RWPE1 (cell line): ENCODE measurements around the gene OR1J4.
"Not testable (repeated sequence)": the region's sequence is repeated elsewhere in the genome, so short reads cannot be mapped to it uniquely, and the experiment has no call there.

Source experiments
- CTCF ChIA-PET: fragments of 350-600 bp; sonication (Branson Sonifier 250); formaldehyde crosslinking; extraction: SDS; loops from one replicate; lab custom pipeline; 2021; lab: Yijun Ruan, JAX
- POLR2A ChIA-PET: fragments of 400-600 bp; formaldehyde crosslinking; extraction: SDS; loops from one replicate; lab custom pipeline; 2020; ENCODE audit warnings: antibody characterized with exemption; ENCODE audit not compliant: low non-redundant PET; lab: Yijun Ruan, JAX
- DNase-seq: peaks from one replicate; pipeline ENCODE4 v3.0.0; 2012; ENCODE audit warnings: low spot score
- H3K27ac ChIP-seq: fragments of 450-650 bp; 2 replicates; pipeline ENCODE4 v1.5.1; 2017
- CTCF ChIP-seq: fragments of 450-650 bp; conservative IDR thresholded peaks from 2 replicates; pipeline ENCODE4 v1.5.1; 2017; ENCODE audit warnings: low read depth, mild to moderate bottlenecking

Gene OR1J4

GRCh38 chr9:122527193-122527592 lies 8.3 kb downstream of the OR1J4 start, which contains the start of gene OR1N1:
TSS of gene OR1N1 (minus strand) at chr9:122527293. CDS start at chr9:122527293, 0 bp downstream.
- ChIA-PET POLR2A (no interaction called here), CTCF (interaction anchor here (0.6 kb wide), 1 partner anchor 46 kb away, joined by 3 read pairs; no protein-coding TSS in a partner anchor)
- DNase-seq = no peak
- no peak within 1 kb of the TSS for H3K27ac ChIP-seq
- no peak for TF ChIP-seq CTCF

GRCh38 chr9:122531157-122531556 lies 12.2 kb downstream of the OR1J4 start:
- DNase-seq, CTCF ChIA-PET, H3K27ac ChIP-seq, POLR2A ChIA-PET: not testable (repeated sequence)

GRCh38 chr9:122536134-122536533 lies 17.2 kb downstream of the OR1J4 start:
- H3K27ac ChIP-seq = no peak overlapping the region
- CTCF ChIA-PET = no interaction called here
- POLR2A ChIA-PET = no interaction called here
- DNase-seq = no peak
- TF ChIP-seq CTCF = no peak

- CTCF ChIA-PET, H3K27ac ChIP-seq, POLR2A ChIA-PET, DNase-seq: not testable (repeated sequence)
Observed at GRCh38 chr9:122537066-122537465, 18.1 kb downstream of the OR1J4 start.

- ChIA-PET POLR2A (no interaction called here), CTCF (no interaction called here)
- no peak for DNase-seq
- TF ChIP-seq CTCF = no peak
- no peak overlapping the region for H3K27ac ChIP-seq
Observed at GRCh38 chr9:122538757-122539156, 19.8 kb downstream of the OR1J4 start.

- no peak overlapping the region for H3K27ac ChIP-seq
- DNase-seq = no peak
- TF ChIP-seq CTCF = no peak
- CTCF ChIA-PET = no interaction called here
- POLR2A ChIA-PET = no interaction called here
Observed at GRCh38 chr9:122546196-122546595, 27.3 kb downstream of the OR1J4 start.

- no peak for TF ChIP-seq CTCF
- ChIA-PET POLR2A (no interaction called here), CTCF (no interaction called here)
- H3K27ac ChIP-seq = no peak overlapping the region
- DNase-seq = peak; percentile 64
Observed at GRCh38 chr9:122551371-122551770, 32.4 kb downstream of the OR1J4 start.

- CTCF ChIA-PET = no interaction called here
- POLR2A ChIA-PET = no interaction called here
- H3K27ac ChIP-seq = no peak within 1 kb of the TSS
- no peak for TF ChIP-seq CTCF
- DNase-seq = no peak
Observed at GRCh38 chr9:122552812-122553211, 33.9 kb downstream of the OR1J4 start, which contains the start of gene OR1N2. TSS of gene OR1N2 (plus strand) at chr9:122553112. CDS start at chr9:122553212, 100 bp downstream.
